ENCODE results near the gene PTRH2.
"Not testable (repeated sequence)": the region's sequence is repeated elsewhere in the genome, so short reads cannot be mapped to it uniquely, and the experiment has no call there.

The PTRH2 gene

GRCh38 chr17:59669411-59669810, 37.8 kb downstream of the PTRH2 start:
- DNase-seq (ENCODE audit: low spot score), result no peak

- DNase-seq (ENCODE audit: low spot score), result no peak
These were observed 38.4 kb downstream of the PTRH2 start for GRCh38 chr17:59668816-59669215.

- no peak for DNase-seq (ENCODE audit: low spot score)
These were observed 41.0 kb downstream of the PTRH2 start for GRCh38 chr17:59666235-59666634.

DNA sequence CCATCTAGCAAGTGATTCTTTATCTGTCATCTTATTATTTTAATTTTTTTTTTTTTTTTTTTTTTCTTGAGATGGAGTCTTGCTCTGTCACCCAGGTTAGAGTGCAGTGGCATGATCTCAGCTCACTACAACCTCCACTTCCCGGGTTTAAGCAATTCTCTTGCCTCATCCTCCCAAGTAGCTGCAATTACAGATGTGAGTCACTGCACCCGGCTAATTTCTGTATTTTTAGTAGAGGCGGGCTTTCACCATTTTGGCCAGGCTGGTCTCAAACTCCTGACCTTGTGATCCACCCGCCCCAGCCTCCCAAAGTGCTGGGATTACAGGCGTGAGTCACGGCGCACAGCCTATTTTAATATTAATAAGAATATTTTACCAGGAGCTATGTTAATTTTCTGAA, 50.6 kb downstream of the PTRH2 start:
- DNase-seq (ENCODE audit: low spot score), result not testable (repeated sequence)

- no peak for DNase-seq (ENCODE audit: low spot score)
These were observed 55.1 kb downstream of the PTRH2 start for GRCh38 chr17:59652119-59652518.

DNA sequence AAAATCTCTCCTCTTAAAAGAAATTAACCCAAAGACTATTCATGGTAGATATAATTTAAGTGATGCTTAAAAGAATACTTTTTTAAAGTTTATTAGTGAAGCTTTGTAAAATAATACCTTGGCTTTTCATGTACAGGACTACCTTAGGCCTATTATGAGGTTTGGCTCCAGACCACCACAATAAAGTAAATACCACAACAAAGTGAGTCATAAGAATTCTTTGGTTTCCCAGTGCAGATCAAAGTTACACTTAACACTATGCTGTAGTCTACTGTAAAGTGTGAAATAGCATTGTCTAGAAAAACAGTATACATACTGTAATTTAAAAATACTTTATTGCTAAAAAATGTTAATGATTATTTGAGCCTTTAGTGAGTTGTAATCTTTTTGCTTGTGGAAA, 55.9 kb downstream of the PTRH2 start:
- peak; percentile 37 for DNase-seq (ENCODE audit: low spot score)

- no peak for DNase-seq (ENCODE audit: low spot score)
These were observed 56.6 kb downstream of the PTRH2 start for GRCh38 chr17:59650642-59651041.

DNA sequence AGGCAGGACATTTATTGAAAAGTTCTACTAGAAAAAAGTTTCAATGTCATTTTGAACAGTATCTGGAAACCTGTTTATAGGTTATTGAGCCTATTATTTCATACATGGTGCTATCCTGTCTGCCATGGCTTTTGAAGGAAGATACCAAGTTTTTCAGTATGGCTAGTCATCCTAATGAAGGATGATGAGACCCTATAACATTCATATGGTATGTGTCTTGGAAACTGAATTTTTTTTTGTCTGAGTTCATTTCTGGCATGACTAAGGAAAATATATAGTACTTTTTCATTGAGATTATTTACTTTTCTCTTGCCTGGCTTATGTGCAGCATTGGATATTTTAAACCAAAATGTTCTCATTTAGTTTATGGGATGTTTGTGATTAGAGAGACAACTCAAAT, 57.3 kb downstream of the PTRH2 start:
- no peak for DNase-seq (ENCODE audit: low spot score)
